Kidney tubule cell (primary cell): Measurements from ENCODE around the gene LIG1.
"Not testable (repeated sequence)": the region's sequence is repeated elsewhere in the genome, so short reads cannot be mapped to it uniquely, and the experiment has no call there.

Source experiments
- DNase-seq: peaks from one replicate; pipeline ENCODE4 v3.0.0-alpha.2; 2018; ENCODE audit warnings: low spot score

Gene LIG1

GRCh38 chr19:48081106-48081505, 89.0 kb downstream of the LIG1 start:
- DNase-seq = no peak

GRCh38 chr19:48070177-48070769, 99.9 kb downstream of the LIG1 start:
- not testable (repeated sequence) for DNase-seq

- no peak for DNase-seq
Measured at GRCh38 chr19:48069435-48069834, 100.7 kb downstream of the LIG1 start.
